HL-60 (cell line): ENCODE measurements around the gene PKD2.

Source experiments
- DNase-seq, 2 experiments: peaks; one replicate each; pipeline ENCODE4 v3.0.0-alpha.2; 2010 to 2020; ENCODE audit warnings: low read depth in 1 of 2, low spot score in 1 of 2
- H3K27ac ChIP-seq: fragments of 250-450 bp; sonication (Bioruptor Pico); replicated peaks from 2 replicates; pipeline ENCODE4 v1.5.1; 2020; ENCODE audit warnings: mild to moderate bottlenecking, moderate library complexity
- H3K27me3 ChIP-seq: fragments of 250-450 bp; sonication (Bioruptor Pico); 2 replicates; pipeline ENCODE4 v1.5.1; 2021; ENCODE audit warnings: mild to moderate bottlenecking, moderate library complexity; ENCODE audit not compliant: insufficient read depth, poor library complexity, severe bottlenecking
- H3K4me3 ChIP-seq: replicated peaks from 2 replicates; pipeline ENCODE4 v1.5.1; 2011; ENCODE audit warnings: mild to moderate bottlenecking, control low read depth, low read length; ENCODE audit not compliant: insufficient read depth
- CTCF ChIP-seq: IDR thresholded peaks from one replicate; pipeline ENCODE4 v1.5.1; 2011; ENCODE audit warnings: low read length, control low read depth, inconsistent platforms; ENCODE audit not compliant: insufficient read depth
- GABPA ChIP-seq: IDR thresholded peaks from 2 replicates; pipeline ENCODE4 v1.6.1; 2012; ENCODE audit warnings: low read depth
- POLR2AphosphoS5 ChIP-seq: IDR thresholded peaks from 2 replicates; pipeline ENCODE4 v1.6.1; 2012; ENCODE audit warnings: low read depth
- REST ChIP-seq: IDR thresholded peaks from 2 replicates; pipeline ENCODE4 v1.6.1; 2012; ENCODE audit warnings: low read depth; ENCODE audit not compliant: insufficient replicate concordance
- SPI1 ChIP-seq: IDR thresholded peaks from 2 replicates; pipeline ENCODE4 v1.6.1; 2012; ENCODE audit warnings: low read depth, mild to moderate bottlenecking, borderline replicate concordance

PKD2 gene

GRCh38 chr4:88070031-88070430 is 62.6 kb downstream of the PKD2 start:
- Histone ChIP-seq H3K27me3 (no peaks in the 10 kb centered on the region), H3K4me3 (no peak overlapping the region), H3K27ac (no peak overlapping the region)
- TF ChIP-seq SPI1 (no peak), POLR2AphosphoS5 (no peak), CTCF (no peak), REST (no peak)
- DNase-seq = no peak

- TF ChIP-seq REST (no peak), SPI1 (no peak), POLR2AphosphoS5 (no peak), GABPA (no peak), CTCF (no peak)
- no peak overlapping the region for H3K4me3 ChIP-seq
- no peak overlapping the region for H3K27ac ChIP-seq
- no peaks in the 10 kb centered on the region for H3K27me3 ChIP-seq
- DNase-seq = no peak
Measured at GRCh38 chr4:88075336-88075735, 67.9 kb downstream of the PKD2 start.

- H3K27me3 ChIP-seq = no peaks in the 10 kb centered on the region
- no peak overlapping the region for H3K4me3 ChIP-seq
- no peak for DNase-seq
- TF ChIP-seq REST = no peak
- TF ChIP-seq CTCF = no peak
- no peak for TF ChIP-seq POLR2AphosphoS5
- no peak for TF ChIP-seq SPI1
- no peak for TF ChIP-seq GABPA
- no peak overlapping the region for H3K27ac ChIP-seq
Measured at GRCh38 chr4:88077911-88078524, 70.6 kb downstream of the PKD2 start.
